Effector CD4-positive, alpha-beta T cell (primary cell): Measurements from ENCODE around the gene QSOX2.

Source experiments
- DNase-seq: peaks from one replicate; pipeline ENCODE4 v3.0.0-alpha.2; 2020

QSOX2 gene

DNA sequence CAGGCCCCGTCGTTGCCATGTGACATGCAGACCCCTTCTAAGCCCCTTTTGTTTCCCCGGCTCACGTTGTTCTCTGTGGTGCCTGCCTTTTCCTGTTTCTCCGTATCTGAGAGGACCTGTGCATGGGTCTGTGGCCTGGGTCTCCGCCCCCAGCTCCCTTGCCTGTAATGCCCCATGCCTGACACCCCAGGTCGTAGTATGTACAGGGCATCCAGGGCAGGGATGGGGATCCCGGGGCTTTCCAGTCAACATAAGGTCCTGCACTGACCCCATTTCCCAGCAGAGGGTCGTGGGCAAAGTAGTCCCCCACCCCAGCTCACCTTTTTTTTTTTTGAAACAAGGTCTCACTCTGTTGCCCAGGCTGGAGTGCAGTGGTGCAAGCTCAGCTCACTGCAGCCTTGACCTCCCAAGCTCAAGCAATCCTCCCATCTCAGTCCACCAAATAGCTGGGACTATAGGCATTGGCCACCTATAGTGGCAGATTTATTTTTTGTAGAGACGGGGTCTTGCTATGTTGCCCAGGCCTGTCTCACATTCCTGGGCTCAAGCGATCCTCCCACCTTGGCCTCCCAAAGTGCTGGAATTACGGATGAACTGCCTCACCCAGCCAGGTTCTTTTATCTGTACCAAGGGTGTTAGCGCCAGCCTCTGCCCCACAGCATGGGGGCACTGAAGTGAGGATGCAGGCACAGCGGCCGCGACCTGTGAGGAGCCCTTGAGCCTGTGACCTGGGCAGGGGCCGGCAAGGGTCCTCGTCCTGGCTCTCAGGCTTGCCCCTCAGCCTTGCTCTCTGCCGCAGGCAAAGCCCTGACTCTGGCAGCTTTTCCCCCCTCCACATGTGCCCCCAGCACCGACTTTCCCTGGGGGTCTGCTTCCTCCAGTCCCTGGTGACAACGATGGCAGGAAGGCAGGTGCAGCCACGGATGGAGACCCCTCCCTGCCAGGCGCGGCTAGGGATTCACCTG is 19.1 kb upstream of the QSOX2 start:
- DNase-seq = no peak

DNA sequence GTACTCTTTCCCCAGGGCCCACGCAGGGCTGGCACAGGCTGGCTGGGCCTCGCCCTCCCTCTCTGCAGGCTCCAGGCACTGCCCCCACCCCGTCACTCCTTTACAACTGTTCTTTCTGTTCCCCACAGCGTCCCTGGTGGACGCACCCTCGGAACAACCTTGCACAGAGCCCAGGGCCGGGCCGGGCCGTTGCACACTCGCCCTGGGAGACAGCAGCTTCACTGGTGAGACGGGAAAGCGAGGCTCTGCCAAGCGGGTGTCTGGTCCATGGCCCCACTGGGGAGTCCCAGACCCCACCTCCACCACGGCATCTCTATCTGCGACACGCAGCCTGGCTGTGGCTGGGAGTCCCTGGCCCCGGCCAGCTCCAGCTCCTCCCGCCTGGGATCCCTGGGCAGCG is 18.4 kb upstream of the QSOX2 start:
- DNase-seq = no peak

DNA sequence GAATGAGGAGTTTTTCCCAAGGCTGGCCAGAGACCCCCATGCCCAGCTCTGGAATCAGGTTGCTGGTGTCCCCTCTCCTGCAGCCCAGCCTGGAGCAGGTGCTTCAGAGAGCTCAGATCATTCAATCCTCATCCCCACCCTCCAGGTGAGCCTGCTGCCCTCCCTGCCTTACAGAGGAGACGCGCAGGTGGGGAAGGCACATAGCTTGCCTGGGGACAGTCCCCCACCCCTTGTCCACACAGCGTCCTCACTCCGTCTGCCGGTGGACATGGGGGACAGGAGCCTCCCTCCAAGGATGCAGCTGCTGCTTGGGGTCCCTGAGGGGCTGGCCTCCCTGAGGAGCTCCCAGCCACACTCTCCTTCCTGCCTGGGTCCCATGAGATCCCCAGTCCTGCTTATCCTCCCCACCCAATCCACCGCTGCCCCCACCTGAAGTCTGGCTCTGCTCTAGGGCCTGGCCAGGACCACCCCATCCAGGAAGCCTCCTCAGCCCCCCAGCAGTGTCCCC is 17.1 kb upstream of the QSOX2 start:
- no peak for DNase-seq

DNA sequence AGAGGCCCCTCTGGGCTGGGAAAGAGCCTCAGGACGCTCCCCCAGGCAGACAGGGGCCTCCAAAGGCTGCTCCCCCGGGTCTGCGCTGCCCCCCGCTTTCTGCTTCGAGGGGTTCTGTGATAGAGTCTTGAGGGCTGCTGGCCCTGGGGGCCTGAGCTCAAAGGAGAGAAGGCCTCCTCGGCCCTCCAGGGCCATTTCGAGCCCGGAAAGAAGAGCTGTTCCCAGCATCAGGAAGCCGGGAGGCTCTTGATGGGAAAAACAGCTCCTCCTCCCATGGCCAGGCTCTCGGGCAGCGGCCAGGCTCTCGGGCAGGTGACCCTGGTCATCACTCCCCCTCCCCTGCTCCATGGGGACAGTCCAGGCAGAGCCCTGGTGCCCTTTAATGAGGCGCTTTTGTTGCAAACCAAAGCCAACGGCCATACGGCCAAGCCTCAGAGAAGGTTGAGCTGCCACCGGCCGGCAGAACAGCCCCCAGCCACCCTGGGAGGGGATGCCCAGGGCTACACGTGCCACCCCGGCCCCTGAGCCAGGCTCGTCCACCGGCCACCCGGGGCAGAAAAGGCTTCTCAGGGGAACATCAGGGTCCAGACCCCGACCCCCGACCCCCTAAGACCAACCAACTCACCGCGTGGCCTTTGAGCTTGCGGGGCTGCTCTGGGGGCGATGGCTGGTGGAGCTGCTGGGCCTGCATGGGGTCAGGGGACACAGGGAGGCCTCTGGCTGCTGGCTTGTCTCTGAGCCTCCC is 16.2 kb upstream of the QSOX2 start:
- no peak for DNase-seq

DNA sequence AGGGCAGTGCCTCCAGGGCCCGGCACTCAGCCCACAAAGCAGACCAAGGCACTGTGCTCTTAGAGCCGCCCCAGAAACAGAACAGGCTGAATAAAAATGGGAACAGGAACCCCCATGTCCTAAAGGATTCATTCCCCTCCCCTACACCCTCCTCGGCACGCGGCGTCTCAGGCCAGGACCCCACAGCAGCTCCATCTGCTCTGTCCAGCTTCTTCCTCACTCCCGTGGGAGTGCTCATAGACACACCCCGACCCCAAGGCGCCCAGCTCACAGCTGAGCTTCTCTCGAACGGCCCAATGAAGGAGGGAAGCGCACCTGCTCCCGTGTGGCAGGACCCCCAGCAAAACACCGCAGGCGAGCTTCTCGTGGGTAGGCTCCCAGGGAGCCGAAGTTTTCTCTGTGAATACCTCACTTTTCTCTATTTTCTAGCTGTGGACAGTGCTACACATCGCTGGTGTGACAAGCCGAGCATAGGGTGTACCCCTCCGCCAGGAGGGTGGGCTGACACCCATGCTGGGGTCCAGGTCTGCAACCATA is 15.4 kb upstream of the QSOX2 start:
- no peak for DNase-seq

DNA sequence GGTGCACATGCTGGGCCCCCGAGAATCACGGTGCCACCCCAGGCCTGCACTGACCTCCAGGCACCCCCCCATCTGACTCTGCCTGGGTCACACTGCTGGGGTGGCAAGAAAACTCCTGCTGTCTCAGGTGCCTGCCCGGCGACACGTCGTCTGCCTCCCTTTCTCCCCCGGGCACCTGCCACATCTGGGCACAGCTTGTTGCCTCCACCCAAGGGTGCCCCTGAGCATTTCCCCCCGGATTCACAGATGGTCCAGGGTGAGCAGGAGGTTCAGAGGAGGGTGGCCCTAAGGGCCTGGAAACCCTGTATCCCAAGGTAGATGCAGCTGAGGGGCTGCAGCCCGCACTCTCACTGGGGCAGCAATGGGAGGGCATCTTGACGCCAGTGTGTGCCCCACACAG is 14.9 kb upstream of the QSOX2 start:
- DNase-seq = no peak

DNA sequence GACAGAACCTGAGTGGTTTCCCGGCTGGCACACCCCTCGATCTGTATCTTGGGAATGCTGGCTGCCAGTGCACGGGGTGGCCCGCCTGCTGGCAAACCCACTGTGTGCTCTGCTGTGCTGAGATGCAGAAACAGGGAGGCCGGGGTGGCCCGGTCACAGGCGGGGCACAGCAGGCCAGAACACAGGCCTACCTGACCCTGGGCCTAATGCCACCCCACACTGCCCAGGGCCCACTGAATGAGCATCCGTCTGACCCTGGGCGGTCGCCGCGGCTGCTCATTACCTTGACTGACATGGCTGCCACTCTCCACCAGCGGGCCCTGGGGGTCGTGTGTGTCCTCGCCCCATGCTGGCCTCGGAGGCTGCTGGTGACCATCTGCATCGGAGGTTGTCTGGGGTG is 14.2 kb upstream of the QSOX2 start:
- no peak for DNase-seq

DNA sequence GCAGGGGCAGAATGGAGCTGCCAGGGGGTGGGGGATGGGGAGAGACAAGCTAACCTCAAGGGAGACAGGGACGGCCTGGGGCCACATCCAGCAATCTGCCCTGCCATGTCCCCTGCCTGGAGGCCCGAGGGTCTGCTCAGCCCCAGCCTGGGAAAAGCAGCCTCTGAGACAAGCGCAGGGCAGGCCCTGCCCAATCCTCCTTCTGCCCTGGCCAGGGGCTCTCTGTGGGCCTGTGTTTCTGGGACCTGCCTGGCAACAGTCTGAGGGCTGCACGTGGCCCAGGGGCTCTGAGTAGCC is 13.9 kb upstream of the QSOX2 start:
- no peak for DNase-seq

DNA sequence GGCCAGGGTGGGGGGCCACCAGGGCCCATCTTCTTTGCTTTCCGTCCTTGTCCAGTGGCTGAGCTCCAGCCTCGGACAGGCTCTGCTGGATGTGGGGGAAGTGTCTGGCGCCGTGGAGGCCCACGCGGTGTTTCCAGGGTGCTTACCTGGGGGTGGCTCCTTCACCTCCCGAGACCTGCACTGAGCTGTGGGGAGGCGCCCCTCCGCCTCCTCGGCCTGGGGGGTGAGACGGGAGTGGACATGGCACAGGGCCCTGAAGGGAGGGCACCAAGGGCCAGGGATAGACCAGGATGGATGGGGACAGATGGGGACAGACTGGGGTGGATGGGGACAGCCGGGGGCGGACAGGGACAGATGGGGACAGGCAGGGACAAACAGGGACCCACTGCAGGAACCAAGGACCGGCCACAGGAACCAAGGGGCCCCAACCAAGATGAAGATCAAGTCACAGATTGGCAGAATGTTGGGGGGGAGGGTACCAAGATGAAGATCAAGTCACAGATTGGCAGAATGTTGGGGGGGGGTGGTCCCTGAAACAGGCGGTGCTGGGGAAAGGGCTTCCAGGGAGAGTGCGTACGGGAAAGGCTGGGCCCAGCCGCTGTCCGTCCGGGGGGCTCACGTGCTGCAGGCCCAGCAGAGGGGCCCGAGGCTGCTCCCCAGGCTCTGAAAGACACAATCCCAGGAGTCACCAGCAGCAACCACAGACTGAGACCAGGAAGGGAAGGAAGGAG is 13.3 kb upstream of the QSOX2 start:
- no peak for DNase-seq

DNA sequence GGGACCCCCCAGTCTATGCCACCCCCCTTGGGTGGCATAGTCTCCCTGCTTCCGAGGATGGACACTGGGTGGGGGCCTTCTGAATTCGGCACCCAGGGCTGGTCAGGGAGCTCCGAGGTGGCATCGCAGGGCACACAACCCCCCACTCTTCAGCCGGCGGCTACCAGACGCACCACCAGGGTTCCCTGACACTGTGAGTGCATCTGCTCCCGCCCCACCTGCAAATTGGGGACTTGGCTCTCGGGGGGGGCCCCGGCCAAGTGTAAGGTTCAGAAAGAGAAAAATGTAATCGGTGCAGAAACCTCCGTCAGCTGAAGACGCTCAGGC is 12.7 kb upstream of the QSOX2 start:
- no peak for DNase-seq

DNA sequence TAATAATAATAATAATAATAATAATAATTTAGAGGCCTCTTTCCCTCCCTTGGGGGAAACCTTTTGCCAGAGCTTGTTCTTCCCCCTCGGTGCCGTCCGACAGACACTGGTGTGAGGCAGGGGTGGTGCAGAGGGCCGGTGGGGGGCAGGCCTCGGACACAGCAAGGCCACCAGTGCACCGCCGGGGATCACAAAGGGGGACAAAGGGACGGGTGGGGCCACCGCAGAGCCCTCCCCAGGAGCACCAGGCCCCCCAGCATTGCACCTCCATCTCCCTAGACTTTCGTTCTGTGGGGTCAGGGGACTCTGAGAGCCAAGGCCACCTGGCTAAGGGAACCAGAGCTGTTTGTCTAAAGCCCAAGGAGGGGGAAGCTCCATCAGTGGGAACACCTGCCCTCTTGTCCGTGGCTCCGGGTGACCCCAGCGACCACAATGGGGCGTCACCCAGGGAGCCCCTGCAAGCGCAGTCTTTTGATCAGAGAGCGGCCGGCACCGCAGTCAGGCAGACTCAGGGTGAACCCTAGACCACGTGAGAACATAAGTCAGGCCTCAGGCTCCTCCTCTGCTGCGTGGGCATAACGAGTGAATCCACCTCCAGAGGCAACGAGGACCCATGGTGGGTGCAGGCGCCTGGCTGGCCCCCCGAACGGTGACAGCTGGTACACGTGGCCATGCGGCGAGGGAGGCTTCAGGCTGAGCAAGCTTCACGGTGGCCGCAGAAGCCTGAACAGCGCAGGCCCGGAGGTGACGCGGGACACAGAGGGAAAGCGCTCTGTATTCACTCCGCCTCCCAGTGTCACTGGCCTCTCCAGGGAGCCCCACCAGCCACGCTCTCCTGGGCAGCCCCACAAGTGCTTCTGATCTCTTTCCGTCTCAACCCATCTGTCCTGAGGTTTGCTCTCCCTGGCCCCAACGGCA is 12.0 kb upstream of the QSOX2 start:
- no peak for DNase-seq

DNA sequence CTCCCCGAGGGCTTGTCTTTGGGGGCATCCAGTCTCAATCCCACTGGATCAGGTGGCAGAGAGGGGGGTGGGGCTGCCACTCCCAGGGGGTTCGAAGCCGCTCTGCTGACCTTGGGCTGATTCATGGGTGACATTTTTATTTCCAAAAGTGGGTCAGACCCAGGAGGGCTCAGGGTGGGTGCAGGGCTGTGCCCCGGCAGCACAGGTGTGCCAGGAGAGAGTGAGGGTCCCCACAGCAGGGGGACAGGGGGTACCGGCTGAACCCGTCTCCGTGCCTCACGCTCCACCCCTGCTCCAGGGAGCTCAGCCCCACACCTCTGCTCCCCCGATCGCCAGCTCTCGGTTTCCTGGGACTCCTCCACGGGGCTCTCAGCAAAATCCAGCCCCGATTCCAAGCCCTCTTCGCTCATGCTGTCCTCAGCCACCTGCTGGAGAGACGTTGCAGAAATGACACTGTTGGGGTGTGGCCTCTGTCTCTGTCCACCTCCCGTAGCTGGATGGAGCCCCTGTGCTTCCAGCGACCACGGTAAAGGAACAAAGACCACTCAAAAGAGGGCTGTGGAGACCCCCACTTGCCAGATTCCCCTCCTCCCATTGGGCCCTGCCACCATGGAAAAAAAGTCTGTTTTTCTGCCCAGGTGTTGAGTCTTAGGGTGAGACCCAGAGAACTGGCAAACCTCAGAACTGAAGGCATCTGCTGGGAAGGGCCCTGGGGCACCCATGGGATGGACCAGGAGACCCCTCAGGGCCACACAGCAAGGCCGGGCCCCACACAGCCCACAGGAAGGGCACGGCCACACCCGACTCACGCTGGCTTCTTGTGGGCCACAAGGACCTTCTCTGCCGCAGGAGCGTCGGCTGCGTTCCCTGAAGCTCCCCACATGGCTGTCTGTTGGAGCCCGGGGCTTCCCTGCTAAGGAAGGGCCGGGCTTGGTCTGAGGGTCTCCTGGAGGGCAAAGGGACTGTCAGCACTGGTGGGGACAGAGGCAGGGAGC is 10.6 kb upstream of the QSOX2 start:
- DNase-seq = no peak

DNA sequence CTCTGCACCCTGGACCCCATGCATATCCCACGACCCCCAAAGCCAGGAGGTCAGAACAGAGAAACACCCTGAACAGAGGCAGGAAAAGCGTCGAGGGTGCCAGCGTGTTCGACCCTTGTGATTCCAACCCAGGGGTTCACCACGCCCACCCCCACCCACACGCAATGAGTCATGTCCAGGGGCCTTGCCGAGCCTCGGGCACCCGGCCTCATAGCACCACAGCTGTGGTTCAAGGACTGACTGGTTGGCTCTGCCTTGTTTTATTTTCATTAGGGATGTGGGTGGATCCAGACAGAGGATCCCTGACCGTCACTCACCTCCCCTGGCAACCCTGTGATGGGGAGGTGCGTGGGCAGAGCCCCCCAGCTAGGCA is 9.5 kb upstream of the QSOX2 start:
- no peak for DNase-seq

DNA sequence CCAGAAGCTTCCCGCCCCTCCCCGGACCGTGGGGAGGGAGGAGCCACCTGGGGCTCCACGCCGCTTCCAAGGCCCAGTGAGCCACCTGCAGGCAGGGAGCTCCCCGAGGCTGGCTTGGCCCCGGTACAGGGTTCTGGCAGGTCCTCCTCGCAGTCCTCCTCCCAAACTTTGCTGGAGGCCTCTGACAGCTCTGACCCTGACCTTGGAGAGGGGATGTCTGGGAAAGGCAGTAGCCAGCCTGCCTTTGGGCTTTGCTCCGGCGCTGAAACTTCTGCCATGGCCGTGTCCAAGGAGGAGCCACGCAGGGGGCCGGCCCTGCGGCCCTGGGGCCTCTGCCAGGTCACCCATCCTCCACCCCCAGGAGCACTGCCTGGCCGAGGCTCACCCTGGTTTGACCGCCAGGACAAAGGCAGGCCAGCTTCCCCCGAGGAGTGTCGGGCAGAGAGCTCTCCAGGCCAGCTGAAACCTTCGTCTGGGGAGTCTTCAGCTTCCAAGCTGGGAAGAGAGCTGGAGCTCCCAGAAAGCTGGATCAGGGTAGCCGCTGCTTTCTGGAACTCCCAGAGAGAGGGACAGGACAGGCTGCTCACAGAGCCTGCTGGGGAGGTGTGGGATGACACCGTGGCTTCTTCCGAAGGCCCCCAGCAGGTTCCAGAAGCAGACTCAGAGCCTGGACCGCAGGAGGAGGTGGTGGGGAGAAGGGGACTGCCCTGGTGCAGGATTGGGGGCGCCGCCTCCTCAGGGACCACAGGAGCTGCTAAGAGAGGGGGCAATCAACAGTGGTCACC is 9.0 kb upstream of the QSOX2 start:
- no peak for DNase-seq

DNA sequence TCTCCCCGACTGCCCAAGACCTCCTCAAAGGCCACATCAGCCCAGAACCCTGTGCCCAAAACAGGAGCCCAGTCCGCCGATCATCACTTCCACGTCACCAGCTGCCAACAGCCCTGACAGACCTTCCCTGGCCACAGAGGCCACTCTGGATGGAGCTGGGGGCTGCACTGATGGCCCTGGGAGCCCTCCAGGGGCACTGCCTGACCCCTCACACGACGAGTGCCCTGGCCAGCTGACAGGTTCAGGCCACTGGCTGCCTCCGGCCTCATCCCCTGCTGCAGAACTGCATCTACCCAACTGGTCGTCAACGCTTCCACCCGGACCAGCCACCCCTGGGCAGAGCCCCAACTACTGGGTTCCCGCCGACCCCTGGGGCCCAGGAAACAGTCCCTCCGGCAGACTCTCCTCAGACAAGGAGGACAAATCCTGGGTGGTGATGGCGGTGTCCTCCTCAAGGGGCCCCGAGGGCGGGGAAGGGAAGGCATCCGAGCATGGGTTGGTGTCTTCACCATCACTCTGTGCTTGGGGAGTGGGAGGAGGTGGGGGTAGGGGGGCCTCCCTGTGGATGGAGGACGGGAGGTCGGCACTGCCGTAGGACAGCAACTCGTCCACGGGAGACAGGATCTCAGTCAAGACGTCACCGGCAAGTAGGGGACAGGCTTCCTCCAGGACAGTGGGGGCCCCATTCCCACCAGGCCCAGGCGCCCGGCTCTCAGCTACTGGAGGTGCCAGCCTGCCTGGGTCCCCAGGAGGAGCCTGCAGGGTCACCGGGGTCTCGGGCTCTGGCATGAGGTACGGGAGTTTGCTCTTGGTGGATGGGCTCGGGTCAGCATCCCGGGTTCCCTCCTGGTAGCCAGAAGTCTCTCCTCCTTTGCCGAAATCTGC is 7.9 kb upstream of the QSOX2 start:
- DNase-seq = no peak

DNA sequence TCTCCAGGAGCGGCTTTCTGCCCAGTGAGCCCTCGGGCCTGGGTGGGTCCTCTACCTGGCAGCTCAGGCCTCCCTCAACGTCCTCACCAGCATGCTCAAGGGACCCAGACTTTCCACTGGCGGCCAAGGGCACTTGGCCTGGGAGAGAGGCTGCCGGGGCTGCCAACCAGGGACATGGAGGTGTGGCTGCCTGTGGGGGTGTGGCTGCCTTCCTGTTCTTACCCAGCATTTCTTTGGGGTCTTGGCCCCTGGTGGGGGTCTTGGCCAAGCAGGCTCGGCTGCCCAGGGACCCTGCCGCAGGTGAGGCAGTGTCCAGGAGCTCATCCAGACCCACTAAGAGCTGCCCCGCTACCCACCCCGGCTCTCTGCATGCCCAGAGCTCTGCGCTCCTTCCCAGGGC is 7.2 kb upstream of the QSOX2 start:
- DNase-seq = no peak

DNA sequence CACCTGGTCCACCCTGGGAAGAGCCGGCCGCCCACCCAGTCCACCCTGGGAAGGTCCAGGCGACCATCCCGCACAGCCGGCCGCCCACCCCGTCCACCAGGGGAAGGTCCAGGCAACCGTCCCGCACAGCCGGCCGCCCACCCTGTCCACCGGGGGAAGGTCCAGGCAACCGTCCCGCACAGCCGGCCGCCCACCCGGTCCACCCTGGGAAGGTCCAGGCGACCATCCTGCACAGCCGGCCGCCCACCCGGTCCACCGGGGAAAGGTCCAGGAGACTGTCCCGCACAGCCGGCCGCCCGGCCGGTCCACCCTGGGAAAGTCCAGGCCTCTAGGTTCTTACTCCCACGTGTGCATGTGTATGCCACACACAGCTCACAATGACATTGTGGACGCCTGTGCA is 6.7 kb upstream of the QSOX2 start:
- DNase-seq = no peak

DNA sequence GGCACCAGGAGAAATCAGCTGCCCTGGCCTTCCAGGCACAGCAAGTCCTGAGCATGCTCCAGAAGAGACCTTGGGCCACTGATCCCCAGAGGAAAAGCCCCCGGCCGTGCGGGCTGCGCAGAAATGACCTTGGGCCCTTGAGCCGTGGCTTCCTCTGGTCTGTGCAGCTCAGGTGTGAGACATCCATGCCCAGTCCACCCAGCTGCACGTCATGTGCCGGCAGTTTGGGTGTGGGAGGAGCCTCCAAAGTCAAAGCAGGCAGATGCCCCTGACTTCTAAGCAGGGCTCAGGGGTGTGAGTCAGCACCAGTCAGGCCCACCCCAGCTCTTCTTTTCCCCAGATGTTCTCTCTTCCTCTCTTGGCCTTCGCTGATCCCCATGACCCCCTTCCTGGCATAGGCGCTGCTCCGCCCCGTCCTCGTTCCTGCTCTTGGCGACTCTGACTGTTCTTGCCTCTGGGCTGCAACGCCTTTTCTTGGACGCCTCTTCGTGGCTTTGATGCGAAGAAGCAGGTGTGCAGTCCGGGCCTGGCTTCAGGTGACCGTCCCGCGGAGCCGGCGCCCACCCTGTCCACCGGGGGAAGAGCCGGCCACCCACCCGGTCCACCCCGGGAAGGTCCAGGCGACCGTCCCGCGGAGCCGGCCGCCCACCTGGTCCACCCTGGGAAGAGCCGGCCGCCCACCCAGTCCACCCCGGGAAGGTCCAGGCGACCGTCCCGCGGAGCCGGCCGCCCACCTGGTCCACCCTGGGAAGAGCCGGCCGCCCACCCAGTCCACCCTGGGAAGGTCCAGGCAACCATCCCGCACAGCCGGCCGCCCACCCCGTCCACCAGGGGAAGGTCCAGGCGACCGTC is 5.9 kb upstream of the QSOX2 start:
- no peak for DNase-seq
